HK-2 (cell line): ENCODE data around the gene ACYP1.

ENCODE experiments used
- DNase-seq: peaks from one replicate; pipeline ENCODE4 v3.0.0-alpha.2; 2018; ENCODE audit not compliant: unreplicated experiment

ACYP1 gene

GRCh38 chr14:75040959-75041358, 22.9 kb downstream of the ACYP1 start:
- DNase-seq: no peak

GRCh38 chr14:75040507-75040906, 23.3 kb downstream of the ACYP1 start:
- DNase-seq: no peak

GRCh38 chr14:75032939-75033338, 30.9 kb downstream of the ACYP1 start:
- DNase-seq: no peak

GRCh38 chr14:75030147-75030546, 33.7 kb downstream of the ACYP1 start:
- no peak for DNase-seq

GRCh38 chr14:75025876-75026275, 37.9 kb downstream of the ACYP1 start:
- no peak for DNase-seq

GRCh38 chr14:75025082-75025481, 38.7 kb downstream of the ACYP1 start:
- DNase-seq: no peak

GRCh38 chr14:75023108-75023507, 40.7 kb downstream of the ACYP1 start:
- no peak for DNase-seq

- DNase-seq: no peak
These were observed 41.2 kb downstream of the ACYP1 start for GRCh38 chr14:75022655-75023054.

- DNase-seq: no peak
These were observed 45.1 kb downstream of the ACYP1 start for GRCh38 chr14:75018694-75019093.

- no peak for DNase-seq
These were observed 47.0 kb downstream of the ACYP1 start for GRCh38 chr14:75016815-75017214.

- DNase-seq: no peak
These were observed 48.3 kb downstream of the ACYP1 start for GRCh38 chr14:75015496-75015895.

- DNase-seq: no peak
These were observed 50.5 kb downstream of the ACYP1 start for GRCh38 chr14:75013290-75013689.

GRCh38 chr14:75011356-75011994, 52.3 kb downstream of the ACYP1 start:
- no peak for DNase-seq

GRCh38 chr14:75010472-75011093, 53.2 kb downstream of the ACYP1 start:
- no peak for DNase-seq

GRCh38 chr14:75009176-75009575, 54.6 kb downstream of the ACYP1 start:
- no peak for DNase-seq

GRCh38 chr14:75005357-75005756, 58.5 kb downstream of the ACYP1 start:
- no peak for DNase-seq

GRCh38 chr14:75003250-75004027, 60.4 kb downstream of the ACYP1 start:
- no peak for DNase-seq
